ENCODE results near the gene ITK. TPM values are rescaled to one million over a fixed set of nuclear protein-coding genes. Genes with fewer than 3 reads are reported as not detected.

Gene ITK
- total RNA-seq, 2 experiments from 2014 or later = 208 to 249 TPM

- Mint-ChIP-seq H3K27ac (no peak overlapping the region), H3K9me3 (ENCODE audit: low read depth) (peaks cover 9% of the 10 kb centered on the region), H3K4me3 (no peak overlapping the region), H3K36me3 (ENCODE audit: low read depth) (peaks cover 70% of the 10 kb centered on the region), H3K27me3 (no peaks in the 10 kb centered on the region), H3K4me1 (peaks cover 83% of the 10 kb centered on the region)
- ATAC-seq (no peak), DNase-seq (no peak)
- intact Hi-C loops (cut with DNase I, micrococcal nuclease) = no loop called here
- POLR2A ChIA-PET = no interaction called here
- CTCF ChIA-PET = interaction anchor here (0.9 to 1.3 kb wide), 2 partner anchors 9 to 125 kb away, joined by 3 read pairs; no protein-coding TSS in a partner anchor
These were observed 104.8 kb downstream of the ITK start for GRCh38 chr5:157285310-157286035.

- Mint-ChIP-seq H3K27ac (peak overlapping the region; percentile 13), H3K27me3 (no peaks in the 10 kb centered on the region), H3K4me1 (peaks cover 83% of the 10 kb centered on the region), H3K36me3 (ENCODE audit: low read depth) (peaks cover 72% of the 10 kb centered on the region), H3K9me3 (ENCODE audit: low read depth) (peaks cover 4% of the 10 kb centered on the region), H3K4me3 (no peak overlapping the region)
- DNase-seq (no peak), ATAC-seq (no peak)
- ChIA-PET CTCF (interaction anchor here (0.5 to 1.4 kb wide), 9 partner anchors 11 to 364 kb away, joined by 3 to 4 read pairs (median 3); no protein-coding TSS in a partner anchor), POLR2A (interaction anchor here (1.5 kb wide), 1 partner anchor 14 kb away, joined by 4 read pairs; no protein-coding TSS in a partner anchor)
- intact Hi-C loops (cut with DNase I, micrococcal nuclease) = no loop called here
These were observed 106.1 kb downstream of the ITK start for GRCh38 chr5:157286761-157287211.

GRCh38 chr5:157288405-157289163 is 107.9 kb downstream of the ITK start:
- peaks cover 72% of the 10 kb centered on the region for H3K4me1 Mint-ChIP-seq
- CTCF ChIA-PET = interaction anchor here (0.8 to 2.4 kb wide), 7 partner anchors 10 to 39 kb away, joined by 3 to 8 read pairs (median 4); no protein-coding TSS in a partner anchor
- intact Hi-C loops (cut with DNase I, micrococcal nuclease) = loop anchor here in 1 of 2 experiments (2.0 kb wide), 1 partner anchor 16 kb away; no protein-coding TSS in a partner anchor
- peaks cover 76% of the 10 kb centered on the region for H3K36me3 Mint-ChIP-seq (ENCODE audit: low read depth)
- POLR2A ChIA-PET = interaction anchor here (1.0 kb wide), 1 partner anchor 17 kb away, joined by 3 read pairs; no protein-coding TSS in a partner anchor
- no peaks in the 10 kb centered on the region for H3K27me3 Mint-ChIP-seq
- H3K4me3 Mint-ChIP-seq = no peak overlapping the region
- DNase-seq (no peak), ATAC-seq (no peak)
- H3K9me3 Mint-ChIP-seq (ENCODE audit: low read depth) = no peaks in the 10 kb centered on the region
- H3K27ac Mint-ChIP-seq = peak overlapping the region; percentile 70

- Mint-ChIP-seq H3K4me1 (peaks cover 72% of the 10 kb centered on the region), H3K27me3 (no peaks in the 10 kb centered on the region), H3K4me3 (no peak overlapping the region), H3K27ac (peak overlapping the region; percentile 70), H3K9me3 (ENCODE audit: low read depth) (no peaks in the 10 kb centered on the region), H3K36me3 (ENCODE audit: low read depth) (peaks cover 82% of the 10 kb centered on the region)
- ChIA-PET CTCF (interaction anchor here (0.9 to 2.4 kb wide), 6 partner anchors 10 to 39 kb away, joined by 3 to 8 read pairs (median 4); no protein-coding TSS in a partner anchor), POLR2A (interaction anchor here (1.0 kb wide), 1 partner anchor 18 kb away, joined by 3 read pairs; no protein-coding TSS in a partner anchor)
- ATAC-seq (no peak), DNase-seq (no peak)
- intact Hi-C loops (cut with DNase I, micrococcal nuclease) = loop anchor here in 1 of 2 experiments (2.0 kb wide), 1 partner anchor 16 kb away; no protein-coding TSS in a partner anchor
These were observed 108.7 kb downstream of the ITK start for GRCh38 chr5:157289164-157289819.

GRCh38 chr5:157290156-157290980 is 109.7 kb downstream of the ITK start:
- H3K27me3 Mint-ChIP-seq = no peaks in the 10 kb centered on the region
- intact Hi-C loops (cut with DNase I, micrococcal nuclease) = no loop called here
- H3K4me3 Mint-ChIP-seq = no peak overlapping the region
- ChIA-PET POLR2A (interaction anchor here (0.7 kb wide), 1 partner anchor 11 kb away, joined by 3 read pairs; no protein-coding TSS in a partner anchor), CTCF (interaction anchor here (0.6 to 1.4 kb wide), 3 partner anchors 11 to 157 kb away, joined by 3 to 6 read pairs (median 4); no protein-coding TSS in a partner anchor)
- H3K36me3 Mint-ChIP-seq (ENCODE audit: low read depth) = peaks cover 81% of the 10 kb centered on the region
- DNase-seq = no peak
- H3K4me1 Mint-ChIP-seq = peaks cover 69% of the 10 kb centered on the region
- peak overlapping the region; percentile 68 for H3K27ac Mint-ChIP-seq
- no peaks in the 10 kb centered on the region for H3K9me3 Mint-ChIP-seq (ENCODE audit: low read depth)
- peak; percentile 39 for ATAC-seq

GRCh38 chr5:157290981-157291711 is 110.5 kb downstream of the ITK start:
- ChIA-PET CTCF (interaction anchor here (0.6 to 1.4 kb wide), 3 partner anchors 12 to 158 kb away, joined by 3 to 6 read pairs (median 4); no protein-coding TSS in a partner anchor), POLR2A (interaction anchor here (0.7 kb wide), 1 partner anchor 12 kb away, joined by 3 read pairs; no protein-coding TSS in a partner anchor)
- Mint-ChIP-seq H3K36me3 (ENCODE audit: low read depth) (peaks cover 81% of the 10 kb centered on the region), H3K27me3 (no peaks in the 10 kb centered on the region), H3K9me3 (ENCODE audit: low read depth) (no peaks in the 10 kb centered on the region), H3K4me3 (no peak overlapping the region), H3K27ac (peak overlapping the region; percentile 70), H3K4me1 (peaks cover 66% of the 10 kb centered on the region)
- intact Hi-C loops (cut with DNase I, micrococcal nuclease) = loop anchor here in 1 of 2 experiments (1.0 kb wide), 1 partner anchor 16 kb away; no protein-coding TSS in a partner anchor
- ATAC-seq = peak; percentile 76
- DNase-seq = peak; percentile 74

GRCh38 chr5:157292599-157292998 is 112.0 kb downstream of the ITK start:
- Mint-ChIP-seq H3K27ac (peak overlapping the region; percentile 40), H3K27me3 (no peaks in the 10 kb centered on the region), H3K4me3 (no peak overlapping the region), H3K9me3 (ENCODE audit: low read depth) (no peaks in the 10 kb centered on the region), H3K4me1 (peaks cover 61% of the 10 kb centered on the region), H3K36me3 (ENCODE audit: low read depth) (peaks cover 83% of the 10 kb centered on the region)
- intact Hi-C loops (cut with DNase I, micrococcal nuclease) = no loop called here
- CTCF ChIA-PET = no interaction called here
- ATAC-seq (peak; percentile 43), DNase-seq (no peak)
- POLR2A ChIA-PET = no interaction called here

GRCh38 chr5:157294407-157295091 is 113.9 kb downstream of the ITK start:
- POLR2A ChIA-PET = no interaction called here

GRCh38 chr5:157295247-157295646 is 114.6 kb downstream of the ITK start:
- H3K4me3 Mint-ChIP-seq = no peak overlapping the region
- H3K9me3 Mint-ChIP-seq (ENCODE audit: low read depth) = no peaks in the 10 kb centered on the region
- peaks cover 82% of the 10 kb centered on the region for H3K36me3 Mint-ChIP-seq (ENCODE audit: low read depth)
- DNase-seq (no peak), ATAC-seq (no peak)
- peaks cover 43% of the 10 kb centered on the region for H3K4me1 Mint-ChIP-seq
- intact Hi-C loops (cut with DNase I, micrococcal nuclease) = no loop called here
- POLR2A ChIA-PET = no interaction called here
- H3K27ac Mint-ChIP-seq = peak overlapping the region; percentile 52
- H3K27me3 Mint-ChIP-seq = no peaks in the 10 kb centered on the region
- CTCF ChIA-PET = interaction anchor here (0.5 to 0.9 kb wide), 2 partner anchors 68 to 163 kb away, joined by 3 read pairs; no protein-coding TSS in a partner anchor

More at GRCh38 chr5:157294407-157295091, 113.9 kb downstream of the ITK start:
- CTCF ChIA-PET = interaction anchor here (0.5 to 1.2 kb wide), 3 partner anchors 10 to 67 kb away, joined by 3 read pairs; no protein-coding TSS in a partner anchor
- H3K27ac Mint-ChIP-seq = peak overlapping the region; percentile 61
- H3K4me3 Mint-ChIP-seq = no peak overlapping the region
- no peaks in the 10 kb centered on the region for H3K9me3 Mint-ChIP-seq (ENCODE audit: low read depth)
- peaks cover 82% of the 10 kb centered on the region for H3K36me3 Mint-ChIP-seq (ENCODE audit: low read depth)
- H3K27me3 Mint-ChIP-seq = no peaks in the 10 kb centered on the region
- no peak for ATAC-seq
- peaks cover 47% of the 10 kb centered on the region for H3K4me1 Mint-ChIP-seq
- no peak for DNase-seq
- intact Hi-C loops (cut with DNase I, micrococcal nuclease) = no loop called here

Data from activated CD4-positive, alpha-beta T cell treated with anti-CD3 and anti-CD28 coated beads for 36 hours (primary cell).